Calu3 (cell line): ENCODE measurements around the gene ELF4. TPM values are rescaled to one million over a fixed set of nuclear protein-coding genes. Genes with fewer than 3 reads are reported as not detected.
A peak's percentile ranks its signal among the peaks of the same experiment; 100 is the strongest.

ENCODE experiments used
- BruUV-seq: library from RNA; stranded (reverse); fragments of 400-500 nt; replicated peaks from 2 replicates; lab custom pipeline; 2021; lab: Mats Ljungman, UMichigan
- CTCF ChIA-PET: fragments of 300-600 bp; sonication (Branson Sonifier 250); formaldehyde crosslinking; loops from one replicate; lab custom pipeline; 2022; ENCODE audit warnings: antibody characterized with exemption; lab: Charles Lee
- DNase-seq: peaks from one replicate; pipeline ENCODE4 v3.0.0; 2022
- H3K27ac Mint-ChIP-seq: one replicate; pipeline ENCODE4 v1.8.0; 2022; ENCODE audit warnings: mixed read lengths; ENCODE audit not compliant: unreplicated experiment
- H3K27me3 Mint-ChIP-seq: one replicate; pipeline ENCODE4 v1.8.0; 2022; ENCODE audit warnings: mixed read lengths; ENCODE audit not compliant: unreplicated experiment
- H3K36me3 Mint-ChIP-seq: one replicate; pipeline ENCODE4 v1.8.0; 2022; ENCODE audit warnings: mild to moderate bottlenecking, moderate library complexity, mixed read lengths; ENCODE audit not compliant: insufficient read depth, unreplicated experiment
- H3K4me1 Mint-ChIP-seq: one replicate; pipeline ENCODE4 v1.8.0; 2022; ENCODE audit warnings: mild to moderate bottlenecking, low read depth, mixed read lengths; ENCODE audit not compliant: unreplicated experiment
- H3K4me3 Mint-ChIP-seq: one replicate; pipeline ENCODE4 v1.8.0; 2022; ENCODE audit warnings: mild to moderate bottlenecking, low read depth, moderate library complexity, mixed read lengths; ENCODE audit not compliant: unreplicated experiment
- H3K9me3 Mint-ChIP-seq: one replicate; pipeline ENCODE4 v1.8.0; 2022; ENCODE audit warnings: low read depth, mixed read lengths; ENCODE audit not compliant: unreplicated experiment
- intact Hi-C: fragments of 100-400 bp; cut with micrococcal nuclease; formaldehyde crosslinking; loops from one replicate; pipeline ENCODE4 v1.10.0; 2022; ENCODE audit not compliant: unreplicated experiment
- total RNA-seq: library from RNA; stranded (reverse); gene quantifications from 2 replicates; pipeline ENCODE4 v1.2.3, GENCODE V29; 2022
- TF ChIP-seq, protein P1 (sequence below): fragments of 200-600 bp; IDR thresholded peaks from one replicate; pipeline ENCODE4 v1.8.0; 2022; ENCODE audit warnings: antibody characterized with exemption; ENCODE audit not compliant: unreplicated experiment

Gene ELF4
- total RNA-seq, 1 experiment from 2014 or later: 21.0 TPM

DNA sequence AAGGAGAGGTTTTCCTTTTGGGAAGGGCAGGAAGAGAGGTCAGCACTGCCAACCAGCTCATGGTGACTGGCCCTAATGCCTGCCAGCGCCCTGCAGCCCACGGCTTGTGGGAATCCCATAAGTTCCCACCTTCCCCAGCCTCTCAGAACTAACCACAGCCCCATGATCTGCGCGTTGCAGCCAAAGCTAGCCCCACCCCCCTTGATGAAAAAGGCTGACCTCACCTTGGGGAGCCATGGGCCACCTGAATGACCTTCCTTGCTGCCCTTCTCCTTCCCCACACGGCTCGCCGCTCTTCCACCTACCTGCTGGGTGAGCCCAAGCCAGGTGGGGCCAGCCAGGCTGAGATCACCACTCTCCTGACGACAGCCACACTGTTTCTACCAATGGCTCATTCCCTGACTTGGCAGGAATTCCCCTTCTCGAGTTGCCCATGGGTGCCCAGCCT, 3.9 kb upstream of the ELF4 start:
- TF ChIP-seq, protein P1, sequence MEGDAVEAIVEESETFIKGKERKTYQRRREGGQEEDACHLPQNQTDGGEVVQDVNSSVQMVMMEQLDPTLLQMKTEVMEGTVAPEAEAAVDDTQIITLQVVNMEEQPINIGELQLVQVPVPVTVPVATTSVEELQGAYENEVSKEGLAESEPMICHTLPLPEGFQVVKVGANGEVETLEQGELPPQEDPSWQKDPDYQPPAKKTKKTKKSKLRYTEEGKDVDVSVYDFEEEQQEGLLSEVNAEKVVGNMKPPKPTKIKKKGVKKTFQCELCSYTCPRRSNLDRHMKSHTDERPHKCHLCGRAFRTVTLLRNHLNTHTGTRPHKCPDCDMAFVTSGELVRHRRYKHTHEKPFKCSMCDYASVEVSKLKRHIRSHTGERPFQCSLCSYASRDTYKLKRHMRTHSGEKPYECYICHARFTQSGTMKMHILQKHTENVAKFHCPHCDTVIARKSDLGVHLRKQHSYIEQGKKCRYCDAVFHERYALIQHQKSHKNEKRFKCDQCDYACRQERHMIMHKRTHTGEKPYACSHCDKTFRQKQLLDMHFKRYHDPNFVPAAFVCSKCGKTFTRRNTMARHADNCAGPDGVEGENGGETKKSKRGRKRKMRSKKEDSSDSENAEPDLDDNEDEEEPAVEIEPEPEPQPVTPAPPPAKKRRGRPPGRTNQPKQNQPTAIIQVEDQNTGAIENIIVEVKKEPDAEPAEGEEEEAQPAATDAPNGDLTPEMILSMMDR: no peak
- CTCF ChIA-PET: no interaction called here
- H3K4me3 Mint-ChIP-seq: peak overlapping the region; percentile 48
- DNase-seq: peak; percentile 34
- H3K4me1 Mint-ChIP-seq: peaks cover 40% of the 10 kb centered on the region
- no TSS peak for BruUV-seq
- H3K9me3 Mint-ChIP-seq: no peaks in the 10 kb centered on the region
- peak overlapping the region; percentile 23 for H3K27ac Mint-ChIP-seq
- no peaks in the 10 kb centered on the region for H3K27me3 Mint-ChIP-seq
- intact Hi-C loops: no loop called here
- peaks cover 29% of the 10 kb centered on the region for H3K36me3 Mint-ChIP-seq

DNA sequence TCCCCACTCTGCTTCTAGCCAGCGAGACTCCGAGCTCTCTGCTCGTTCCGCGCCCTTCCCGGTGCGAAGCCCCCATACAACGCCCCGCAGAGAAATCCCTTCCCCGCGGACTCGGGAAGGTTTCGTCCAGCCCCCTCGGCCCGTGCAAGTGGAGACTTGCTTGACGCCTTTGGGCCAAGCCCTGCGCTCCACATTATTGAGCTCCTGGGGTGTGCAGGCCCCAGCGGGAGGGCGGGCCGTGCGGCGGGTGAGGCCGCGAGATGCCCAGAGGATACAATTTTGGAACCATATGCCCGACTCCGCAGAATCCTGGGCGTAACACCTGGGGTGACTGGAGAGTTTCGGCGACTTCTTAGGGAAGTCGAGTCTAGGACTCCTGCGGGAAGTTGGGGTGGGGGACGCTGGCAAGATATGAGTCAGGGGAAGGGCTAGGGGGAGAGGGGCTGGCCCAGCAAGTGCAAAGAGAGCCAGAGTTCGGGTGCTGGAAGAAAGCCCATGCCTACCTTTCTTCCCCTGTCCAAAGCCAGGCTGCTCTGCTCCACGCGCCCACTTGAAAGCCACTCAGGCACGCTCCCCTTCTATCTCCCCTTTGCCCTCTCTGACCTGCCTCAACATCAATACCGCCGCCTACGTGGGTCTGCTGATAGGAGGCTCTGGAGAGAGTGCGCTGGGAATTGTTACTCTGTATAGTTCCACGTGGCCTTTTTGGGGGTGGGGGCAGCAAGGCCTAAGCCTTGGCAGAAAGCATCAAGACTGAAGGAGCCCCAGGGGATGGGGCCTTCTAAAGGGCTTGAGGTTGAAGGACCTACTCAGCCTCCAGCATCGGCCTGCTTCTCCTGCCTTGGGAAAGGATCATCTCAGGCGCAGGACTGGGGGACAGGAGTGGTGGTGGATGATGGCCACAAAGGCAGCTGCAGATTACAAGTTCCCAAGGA, 1.2 kb upstream of the ELF4 start:
- H3K4me3 Mint-ChIP-seq: peak overlapping the region; percentile 83
- DNase-seq: no peak

DNA sequence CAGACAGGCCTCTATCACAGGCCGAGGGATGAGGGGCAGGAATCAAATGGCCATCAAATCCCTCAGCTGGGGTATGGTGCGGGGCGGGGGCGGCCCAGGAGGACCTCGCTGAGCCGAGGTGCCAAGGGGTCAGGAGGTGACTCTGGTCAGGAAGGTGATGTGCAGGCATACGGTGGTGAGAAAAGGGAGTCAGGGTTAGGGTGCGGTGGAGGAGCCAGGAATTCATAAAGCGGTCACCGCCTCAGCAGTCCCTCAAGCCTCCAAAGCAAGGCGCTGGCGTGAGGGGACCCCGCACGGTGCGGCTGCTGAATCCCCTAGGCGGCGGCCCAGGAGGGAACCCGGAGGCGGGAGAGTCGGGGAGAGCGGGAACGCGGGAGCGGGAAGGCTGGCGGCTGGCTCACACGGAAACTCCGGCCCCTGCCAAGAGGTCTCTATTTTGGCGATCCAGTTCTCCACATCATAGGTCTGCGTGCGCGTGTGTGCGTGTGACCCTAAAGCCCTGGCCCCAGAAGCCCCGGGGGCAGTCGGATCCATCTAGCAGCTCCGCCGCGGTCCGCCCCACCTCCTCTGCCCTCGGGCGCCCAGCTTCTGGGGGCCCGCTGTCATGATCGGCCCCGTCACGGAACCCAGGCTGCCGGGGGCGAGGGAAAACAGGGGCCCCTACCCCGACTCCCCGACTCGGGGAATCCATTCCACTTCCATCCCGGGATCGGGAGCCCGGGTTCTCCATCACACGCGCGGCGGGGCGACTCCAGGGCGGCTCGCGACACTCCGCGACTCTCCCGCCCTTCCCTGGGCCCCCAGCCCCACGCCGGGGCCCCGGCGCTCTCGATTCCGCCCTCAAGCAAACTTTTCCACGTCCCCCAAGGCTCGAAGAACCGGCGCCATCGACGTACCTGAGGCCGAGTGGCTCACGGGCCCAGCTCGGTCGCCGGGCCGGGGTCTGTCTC, 593 bp downstream of the ELF4 start:
- H3K27me3 Mint-ChIP-seq: no peaks in the 10 kb centered on the region
- no TSS peak for BruUV-seq
- H3K4me3 Mint-ChIP-seq: peak overlapping the region; percentile 83
- H3K36me3 Mint-ChIP-seq: peaks cover 28% of the 10 kb centered on the region
- TF ChIP-seq, protein P1: no peak
- H3K27ac Mint-ChIP-seq: peak overlapping the region; percentile 76
- peak; percentile 30 for DNase-seq
- CTCF ChIA-PET: no interaction called here
- intact Hi-C loops: no loop called here
- H3K4me1 Mint-ChIP-seq: peaks cover 65% of the 10 kb centered on the region
- no peaks in the 10 kb centered on the region for H3K9me3 Mint-ChIP-seq

More for the DNA sequence above, 1.2 kb upstream of the ELF4 start:
- BruUV-seq: TSS peak; percentile 32
- H3K9me3 Mint-ChIP-seq: no peaks in the 10 kb centered on the region
- TF ChIP-seq, protein P1: no peak
- no peak overlapping the region for H3K27ac Mint-ChIP-seq
- H3K27me3 Mint-ChIP-seq: no peaks in the 10 kb centered on the region
- peaks cover 50% of the 10 kb centered on the region for H3K4me1 Mint-ChIP-seq
- intact Hi-C loops: no loop called here
- CTCF ChIA-PET: interaction anchor here (0.7 to 1.2 kb wide), 2 partner anchors 9 to 32 kb away, joined by 3 read pairs; no protein-coding TSS in a partner anchor
- peaks cover 28% of the 10 kb centered on the region for H3K36me3 Mint-ChIP-seq
